ENCODE measurements around the gene LTN1.
"Not testable (repeated sequence)": the region's sequence is repeated elsewhere in the genome, so short reads cannot be mapped to it uniquely, and the experiment has no call there.

LTN1 gene, protein sequence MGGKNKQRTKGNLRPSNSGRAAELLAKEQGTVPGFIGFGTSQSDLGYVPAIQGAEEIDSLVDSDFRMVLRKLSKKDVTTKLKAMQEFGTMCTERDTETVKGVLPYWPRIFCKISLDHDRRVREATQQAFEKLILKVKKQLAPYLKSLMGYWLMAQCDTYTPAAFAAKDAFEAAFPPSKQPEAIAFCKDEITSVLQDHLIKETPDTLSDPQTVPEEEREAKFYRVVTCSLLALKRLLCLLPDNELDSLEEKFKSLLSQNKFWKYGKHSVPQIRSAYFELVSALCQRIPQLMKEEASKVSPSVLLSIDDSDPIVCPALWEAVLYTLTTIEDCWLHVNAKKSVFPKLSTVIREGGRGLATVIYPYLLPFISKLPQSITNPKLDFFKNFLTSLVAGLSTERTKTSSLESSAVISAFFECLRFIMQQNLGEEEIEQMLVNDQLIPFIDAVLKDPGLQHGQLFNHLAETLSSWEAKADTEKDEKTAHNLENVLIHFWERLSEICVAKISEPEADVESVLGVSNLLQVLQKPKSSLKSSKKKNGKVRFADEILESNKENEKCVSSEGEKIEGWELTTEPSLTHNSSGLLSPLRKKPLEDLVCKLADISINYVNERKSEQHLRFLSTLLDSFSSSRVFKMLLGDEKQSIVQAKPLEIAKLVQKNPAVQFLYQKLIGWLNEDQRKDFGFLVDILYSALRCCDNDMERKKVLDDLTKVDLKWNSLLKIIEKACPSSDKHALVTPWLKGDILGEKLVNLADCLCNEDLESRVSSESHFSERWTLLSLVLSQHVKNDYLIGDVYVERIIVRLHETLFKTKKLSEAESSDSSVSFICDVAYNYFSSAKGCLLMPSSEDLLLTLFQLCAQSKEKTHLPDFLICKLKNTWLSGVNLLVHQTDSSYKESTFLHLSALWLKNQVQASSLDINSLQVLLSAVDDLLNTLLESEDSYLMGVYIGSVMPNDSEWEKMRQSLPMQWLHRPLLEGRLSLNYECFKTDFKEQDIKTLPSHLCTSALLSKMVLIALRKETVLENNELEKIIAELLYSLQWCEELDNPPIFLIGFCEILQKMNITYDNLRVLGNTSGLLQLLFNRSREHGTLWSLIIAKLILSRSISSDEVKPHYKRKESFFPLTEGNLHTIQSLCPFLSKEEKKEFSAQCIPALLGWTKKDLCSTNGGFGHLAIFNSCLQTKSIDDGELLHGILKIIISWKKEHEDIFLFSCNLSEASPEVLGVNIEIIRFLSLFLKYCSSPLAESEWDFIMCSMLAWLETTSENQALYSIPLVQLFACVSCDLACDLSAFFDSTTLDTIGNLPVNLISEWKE (N-terminal part only)

DNA sequence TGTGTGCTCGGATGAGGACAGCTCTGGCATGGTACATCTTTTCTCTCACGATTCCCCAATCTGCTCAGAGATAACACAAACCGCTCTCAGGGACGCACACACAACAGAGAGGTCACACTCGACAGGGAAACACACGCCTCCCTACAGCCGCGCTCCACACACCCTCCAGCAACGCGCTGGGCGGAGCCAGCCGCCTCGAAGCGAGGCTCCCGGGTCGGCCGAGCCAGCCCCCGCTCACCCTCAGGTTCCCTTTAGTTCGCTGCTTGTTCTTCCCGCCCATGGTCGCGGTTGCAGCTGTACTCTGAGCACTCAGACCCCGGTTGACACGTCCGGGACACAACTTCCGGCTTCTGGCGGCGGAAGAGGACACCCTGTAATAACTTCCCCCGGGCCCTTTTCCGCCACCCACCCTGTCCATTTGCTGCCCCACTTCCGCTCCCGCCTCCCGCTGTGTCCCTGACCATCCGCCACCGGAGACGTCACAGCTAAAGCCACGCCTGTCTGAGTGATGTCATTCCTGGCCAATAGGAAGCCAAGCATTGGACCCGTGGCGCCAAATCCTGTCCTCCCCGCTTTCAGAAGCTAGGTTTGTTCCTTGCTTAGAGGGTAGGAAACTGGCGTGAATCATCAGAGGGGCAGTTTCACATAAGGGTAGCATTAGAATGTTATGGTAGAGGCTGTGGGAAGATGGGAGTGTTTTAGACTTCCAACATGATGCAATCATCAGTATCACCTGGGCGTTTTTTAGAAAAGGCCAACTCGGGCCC lies at the start of gene LTN1:
Gene LTN1, minus strand, starts transcription at position 352 of the 767 bp plus-strand sequence. Its CDS starts 72 bp downstream, at position 280.
- DNase-seq = peak; percentile 94

GRCh38 chr21:29034678-29035077 lies 42.0 kb upstream of the LTN1 start:
- DNase-seq = no peak

DNA sequence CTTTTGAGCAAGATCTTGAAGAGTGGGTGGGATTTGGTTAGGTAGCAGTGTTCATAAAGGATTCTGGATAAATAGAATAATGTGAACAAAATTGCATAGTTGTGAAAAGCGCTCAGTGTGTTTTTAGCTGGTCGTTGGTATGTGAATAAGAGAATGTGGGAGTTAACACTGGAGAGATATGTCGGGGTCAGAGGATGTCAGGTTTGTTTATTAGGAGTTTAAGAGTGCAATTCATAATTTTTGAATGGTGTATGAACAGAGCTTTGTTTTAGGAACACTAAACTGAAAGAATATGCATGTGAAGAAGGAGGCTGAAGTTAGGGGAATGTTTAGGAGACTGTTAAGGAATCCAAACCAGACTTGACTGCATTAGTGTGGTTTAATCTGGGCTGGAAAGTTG lies 41.2 kb upstream of the LTN1 start:
- no peak for DNase-seq

- DNase-seq = no peak
Observed at GRCh38 chr21:29033301-29033700, 40.6 kb upstream of the LTN1 start.

DNA sequence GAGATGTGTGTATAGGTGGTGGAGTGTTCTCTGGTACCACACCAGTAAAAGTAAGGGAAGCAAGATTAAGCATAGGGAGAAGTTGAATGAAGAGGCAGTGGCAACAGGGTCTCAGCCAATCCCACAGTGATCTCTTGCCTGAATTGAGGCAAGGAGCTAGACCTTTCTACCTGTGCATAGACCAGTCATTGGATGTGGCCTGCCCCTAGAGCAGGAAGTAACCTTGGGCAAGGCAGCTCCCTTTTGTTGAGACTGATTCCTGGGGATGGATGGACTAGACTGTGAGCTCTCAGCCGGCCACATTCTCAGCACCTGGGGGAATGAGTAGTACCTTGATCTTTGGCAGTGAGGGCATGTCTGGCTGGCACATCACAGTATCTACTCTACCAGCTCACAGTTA lies 38.2 kb upstream of the LTN1 start:
- no peak for DNase-seq

DNA sequence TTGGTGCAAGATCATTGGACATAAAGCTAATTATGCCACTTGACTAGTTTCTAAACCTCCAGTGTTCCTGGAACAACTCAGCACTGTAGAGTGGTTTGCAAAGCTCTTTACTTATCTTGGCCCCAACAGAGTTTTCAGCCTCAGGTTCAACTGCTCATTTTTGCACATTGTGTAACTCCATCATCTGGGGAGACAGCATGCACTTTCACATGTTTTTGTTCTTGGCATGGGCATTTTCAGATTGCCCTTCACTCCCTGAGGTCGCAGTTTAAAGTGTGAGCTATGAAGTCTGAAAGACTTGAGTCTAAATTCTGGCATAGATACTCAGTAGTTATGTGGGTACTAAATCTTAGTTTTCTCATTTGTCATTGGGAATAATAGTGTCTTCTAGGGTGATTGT lies 36.8 kb upstream of the LTN1 start:
- no peak for DNase-seq

DNA sequence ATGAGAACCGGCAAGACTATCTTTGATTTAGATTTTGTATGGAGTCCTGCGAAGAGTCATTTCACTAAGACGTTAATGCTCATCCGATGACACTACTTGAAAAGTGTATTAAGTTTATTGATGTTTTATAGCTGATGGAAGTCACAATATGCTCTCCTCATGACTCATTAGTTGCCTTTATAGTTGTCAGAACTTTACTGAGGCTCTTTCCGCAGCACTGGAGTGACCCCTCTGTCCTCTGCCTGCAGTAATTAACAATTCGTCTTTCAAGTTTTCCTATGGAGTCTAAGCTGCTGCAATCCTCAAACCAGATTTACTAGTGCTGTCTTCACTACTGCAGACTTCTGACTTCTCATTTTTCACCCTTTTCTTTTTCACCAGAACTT lies 32.6 kb upstream of the LTN1 start:
- DNase-seq = no peak

DNA sequence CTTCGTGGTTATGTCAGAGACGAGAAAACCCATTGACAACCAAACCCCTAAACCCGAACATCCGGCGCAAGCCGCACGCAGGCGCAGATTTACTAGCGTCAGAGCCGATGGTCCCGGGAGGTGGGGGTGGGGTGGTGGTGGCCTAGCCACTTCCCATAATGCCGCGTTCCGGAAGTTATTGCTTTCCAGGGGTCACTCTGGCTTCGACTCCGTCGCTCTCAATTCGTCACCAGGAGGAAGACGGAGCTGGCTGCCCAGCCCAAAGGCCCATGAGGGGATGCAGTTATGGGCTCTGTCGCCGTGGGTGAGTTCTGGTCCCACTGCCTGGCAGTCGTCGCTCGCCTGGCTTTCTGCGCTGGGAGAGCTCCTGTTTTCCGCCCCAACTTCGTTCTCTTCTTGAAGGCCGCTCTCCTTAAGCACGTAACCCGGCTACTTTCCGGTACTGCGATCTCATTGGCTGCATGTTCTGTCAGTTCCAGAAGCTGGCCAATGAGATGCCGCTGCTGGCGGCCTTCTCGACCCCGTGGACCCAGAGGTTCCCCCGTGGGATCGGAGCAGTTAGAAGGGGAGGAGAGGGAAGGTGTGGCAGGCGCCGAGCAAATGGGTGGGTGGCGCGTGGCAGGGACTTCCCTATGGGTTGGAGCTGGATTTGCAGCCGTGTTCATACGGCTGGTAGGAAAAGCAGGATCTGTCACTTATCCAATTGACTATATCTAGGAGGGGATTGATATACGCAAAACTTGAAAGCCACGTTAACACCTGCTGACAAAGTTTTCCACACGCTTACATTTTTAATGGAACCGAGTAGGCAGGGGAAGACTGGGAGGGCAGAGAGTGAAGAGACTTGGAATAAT lies 32.0 kb upstream of the LTN1 start, which contains the start of gene USP16:
Gene USP16, plus strand, starts transcription at position 195 of the 854 bp plus-strand sequence. CDS start 3,246 bp downstream, outside the sequence.
- DNase-seq = peak; percentile 97

DNA sequence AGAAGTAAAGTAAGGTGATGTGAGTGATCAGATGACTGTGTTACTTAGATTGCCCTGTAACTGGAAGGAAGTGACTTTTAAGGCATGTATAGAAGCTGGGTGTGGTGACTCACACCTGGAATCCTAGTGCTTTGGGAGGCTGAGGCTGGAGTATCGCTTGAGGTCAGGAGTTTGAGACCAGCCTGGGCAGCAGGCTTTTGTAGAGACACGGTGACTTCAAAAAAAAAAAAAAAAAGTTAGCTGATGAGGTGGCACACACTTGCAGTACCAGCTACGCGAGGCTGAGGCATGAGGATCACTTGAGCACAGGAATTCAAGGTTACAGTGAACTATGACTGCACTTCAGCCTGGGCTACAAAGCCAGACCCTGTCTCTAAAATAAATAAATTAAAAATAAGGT lies 29.5 kb upstream of the LTN1 start:
- no peak for DNase-seq

- peak; percentile 33 for DNase-seq
Observed at GRCh38 chr21:29018540-29018939, 25.9 kb upstream of the LTN1 start.

DNA sequence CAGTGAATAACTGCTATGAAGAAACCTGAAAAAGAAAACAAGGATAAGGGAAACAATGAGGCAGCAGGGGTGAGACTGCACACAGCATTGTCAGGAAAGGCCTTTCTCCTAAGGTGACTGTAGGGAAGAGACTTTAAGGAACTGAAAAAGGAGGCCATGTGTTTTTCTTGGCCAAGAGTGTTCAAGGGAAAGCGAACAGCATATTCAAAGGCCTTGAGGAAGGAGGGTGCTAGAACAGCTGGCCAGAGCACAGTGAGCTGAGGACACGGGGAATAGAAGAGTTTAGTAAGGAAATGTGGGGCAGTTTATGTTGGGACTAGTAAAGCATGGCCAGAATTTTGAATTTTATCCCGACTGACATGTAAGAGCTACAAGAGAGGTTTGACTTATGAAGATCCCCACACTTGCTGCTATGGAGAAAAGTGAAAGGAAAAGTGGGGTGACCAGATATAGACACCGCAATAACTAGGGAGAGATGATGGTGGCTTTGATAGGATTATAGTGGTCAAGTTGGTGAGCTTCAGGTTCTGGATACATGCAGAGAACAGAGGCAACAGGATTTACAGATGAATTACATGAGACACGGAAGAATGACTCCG lies 25.1 kb upstream of the LTN1 start:
- DNase-seq = no peak

DNA sequence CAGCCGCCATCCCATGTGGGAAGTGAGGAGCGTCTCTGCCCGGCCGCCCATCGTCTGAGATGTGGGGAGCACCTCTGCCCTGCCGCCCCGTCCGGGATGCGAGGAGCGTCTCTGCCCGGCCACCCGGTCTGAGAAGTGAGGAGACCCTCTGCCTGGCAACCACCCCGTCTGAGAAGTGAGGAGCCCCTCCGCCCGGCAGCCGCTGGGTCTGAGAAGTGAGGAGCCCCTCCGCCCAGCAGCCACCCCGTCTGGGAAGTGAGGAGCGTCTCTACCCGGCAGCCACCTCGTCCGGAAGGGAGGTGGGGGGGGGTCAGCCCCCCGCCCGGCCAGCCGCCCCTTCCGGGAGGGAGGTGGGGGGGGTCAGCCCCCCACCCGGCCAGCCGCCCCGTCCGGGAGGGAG lies 18.6 kb upstream of the LTN1 start:
- DNase-seq = not testable (repeated sequence)

DNA sequence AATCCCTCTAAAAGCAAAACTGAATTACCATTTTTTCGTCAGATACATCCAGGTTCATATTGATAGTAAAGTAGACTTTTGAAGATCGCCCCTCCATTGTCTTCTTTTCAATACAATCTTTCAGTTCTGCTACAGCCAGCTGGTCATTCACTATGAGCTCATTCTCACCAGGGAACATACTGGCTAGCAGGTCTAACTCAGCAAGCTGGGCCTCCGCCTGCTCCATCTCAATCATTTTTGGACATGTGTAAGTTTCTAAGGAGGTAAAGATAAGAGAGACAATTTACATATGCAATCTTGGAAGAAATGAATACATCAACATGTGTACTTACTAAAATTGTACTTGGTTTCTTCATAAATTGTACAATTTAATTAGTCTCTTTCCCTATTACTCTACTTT lies 15.7 kb upstream of the LTN1 start:
- DNase-seq = no peak

GRCh38 chr21:29007810-29008209 lies 15.1 kb upstream of the LTN1 start:
- no peak for DNase-seq

- no peak for DNase-seq
Observed at GRCh38 chr21:29007135-29007534, 14.5 kb upstream of the LTN1 start.

- DNase-seq = no peak
Observed at GRCh38 chr21:29005696-29006095, 13.0 kb upstream of the LTN1 start.

GRCh38 chr21:29002442-29003144 lies 9.9 kb upstream of the LTN1 start:
- peak; percentile 86 for DNase-seq

GRCh38 chr21:28993293-28993629 lies 584 bp upstream of the LTN1 start:
- no peak for DNase-seq

DNA sequence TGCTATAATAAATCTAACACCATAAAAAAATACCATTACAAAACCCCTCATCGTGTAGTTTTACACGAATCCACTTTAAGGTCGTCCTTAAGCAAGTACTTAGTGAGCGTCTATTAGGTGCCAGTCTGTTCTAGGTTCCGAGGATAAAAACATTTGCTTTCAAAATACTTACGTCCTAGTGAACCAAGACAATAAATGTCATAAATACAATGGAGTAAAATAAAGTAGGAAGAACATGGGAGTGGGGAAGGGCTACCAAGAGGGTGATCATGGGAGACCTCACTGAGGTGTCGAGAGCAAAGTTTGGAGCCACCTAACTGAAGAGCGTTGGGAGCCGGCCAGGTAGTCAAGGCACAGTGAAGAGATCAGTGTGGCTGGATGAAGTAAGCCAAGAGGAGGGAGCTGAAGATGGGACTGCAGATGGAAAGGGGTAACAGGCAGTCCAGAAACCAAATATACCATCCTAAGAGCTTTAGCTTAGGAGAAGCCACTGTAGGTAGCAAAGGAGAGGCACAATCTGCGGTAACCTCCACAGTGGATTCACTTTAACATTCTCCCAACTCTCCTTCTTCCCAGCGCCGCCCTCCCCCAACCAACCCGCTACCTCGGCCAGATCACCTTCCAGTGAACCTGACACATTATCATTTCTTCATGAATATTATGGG lies 684 bp downstream of the LTN1 start:
- no peak for DNase-seq

GRCh38 chr21:28988146-28988545 lies 4.5 kb downstream of the LTN1 start:
- not testable (repeated sequence) for DNase-seq
